ENCODE measurements around the gene MRPS27.
A peak's percentile ranks its signal among the peaks of the same experiment; 100 is the strongest.
"Not testable (repeated sequence)": the region's sequence is repeated elsewhere in the genome, so short reads cannot be mapped to it uniquely, and the experiment has no call there.

MRPS27 gene

DNA sequence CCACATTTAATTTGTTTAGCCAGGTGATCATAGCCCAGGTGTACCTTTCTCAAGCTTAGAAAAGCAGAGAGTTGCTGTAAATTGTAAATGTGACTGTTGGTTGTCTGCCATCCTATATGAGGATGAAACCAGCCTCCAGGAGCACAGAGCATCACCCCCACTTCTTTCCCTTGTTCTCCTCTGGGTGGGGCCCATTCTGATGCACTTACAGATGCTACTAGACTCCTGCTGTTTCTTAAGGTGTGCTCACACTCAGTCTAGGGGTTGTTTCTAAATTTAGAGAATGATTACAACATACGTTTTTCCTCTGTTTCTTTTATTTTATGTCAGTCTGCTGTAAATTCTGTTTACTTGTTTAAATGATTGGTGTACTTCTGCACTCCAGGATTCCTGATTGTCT is 10.7 kb upstream of the MRPS27 start:
- TF ChIP-seq, protein P1, sequence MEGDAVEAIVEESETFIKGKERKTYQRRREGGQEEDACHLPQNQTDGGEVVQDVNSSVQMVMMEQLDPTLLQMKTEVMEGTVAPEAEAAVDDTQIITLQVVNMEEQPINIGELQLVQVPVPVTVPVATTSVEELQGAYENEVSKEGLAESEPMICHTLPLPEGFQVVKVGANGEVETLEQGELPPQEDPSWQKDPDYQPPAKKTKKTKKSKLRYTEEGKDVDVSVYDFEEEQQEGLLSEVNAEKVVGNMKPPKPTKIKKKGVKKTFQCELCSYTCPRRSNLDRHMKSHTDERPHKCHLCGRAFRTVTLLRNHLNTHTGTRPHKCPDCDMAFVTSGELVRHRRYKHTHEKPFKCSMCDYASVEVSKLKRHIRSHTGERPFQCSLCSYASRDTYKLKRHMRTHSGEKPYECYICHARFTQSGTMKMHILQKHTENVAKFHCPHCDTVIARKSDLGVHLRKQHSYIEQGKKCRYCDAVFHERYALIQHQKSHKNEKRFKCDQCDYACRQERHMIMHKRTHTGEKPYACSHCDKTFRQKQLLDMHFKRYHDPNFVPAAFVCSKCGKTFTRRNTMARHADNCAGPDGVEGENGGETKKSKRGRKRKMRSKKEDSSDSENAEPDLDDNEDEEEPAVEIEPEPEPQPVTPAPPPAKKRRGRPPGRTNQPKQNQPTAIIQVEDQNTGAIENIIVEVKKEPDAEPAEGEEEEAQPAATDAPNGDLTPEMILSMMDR (IDR thresholded peaks at IDR 0.05): no peak
- no peaks in the 10 kb centered on the region for H3K4me1 ChIP-seq
- H3K27ac ChIP-seq: no peak overlapping the region
- no peak overlapping the region for H3K4me3 ChIP-seq (ENCODE audit: low read depth, low read length)
- no peak overlapping the region for H3K9ac ChIP-seq
- H3K79me2 ChIP-seq: peaks cover 3% of the 10 kb centered on the region
- H3K4me2 ChIP-seq (ENCODE audit: low read length): no peak overlapping the region
- no peaks in the 10 kb centered on the region for H3K9me3 ChIP-seq (ENCODE audit: control insufficient read depth, low read length)
- no peaks in the 10 kb centered on the region for H3K36me3 ChIP-seq (ENCODE audit: control insufficient read depth, insufficient read depth, low read length)
- no peaks in the 10 kb centered on the region for H3K27me3 ChIP-seq (ENCODE audit: control insufficient read depth, insufficient read depth, low read length)
- H2AFZ ChIP-seq: no peak overlapping the region

DNA sequence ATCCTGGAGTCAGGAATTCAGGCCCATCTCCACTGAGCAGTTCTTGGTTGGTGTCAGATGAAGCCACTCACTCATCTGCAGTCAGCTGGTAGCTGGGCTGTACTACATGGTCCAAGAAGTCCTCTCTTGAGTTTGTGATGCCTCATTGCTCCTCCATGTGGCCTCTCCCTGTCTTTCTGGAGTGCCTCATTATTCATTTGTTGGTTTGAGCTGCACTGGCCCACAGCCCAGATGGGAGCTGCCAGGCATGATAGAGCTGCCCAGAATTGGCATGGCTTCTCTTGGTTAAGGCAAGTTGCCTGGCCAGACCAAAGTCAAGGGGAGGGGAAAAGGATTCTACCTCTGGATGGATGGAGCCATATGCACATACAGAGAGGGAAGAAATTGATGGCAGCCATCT is 8.1 kb upstream of the MRPS27 start:
- no peaks in the 10 kb centered on the region for H3K9me3 ChIP-seq (ENCODE audit: control insufficient read depth, low read length)
- no peak overlapping the region for H2AFZ ChIP-seq
- H3K4me1 ChIP-seq: no peaks in the 10 kb centered on the region
- no peak overlapping the region for H3K4me3 ChIP-seq (ENCODE audit: low read depth, low read length)
- no peaks in the 10 kb centered on the region for H3K27me3 ChIP-seq (ENCODE audit: control insufficient read depth, insufficient read depth, low read length)
- no peak overlapping the region for H3K9ac ChIP-seq
- no peak overlapping the region for H3K27ac ChIP-seq
- H3K4me2 ChIP-seq (ENCODE audit: low read length): no peak overlapping the region
- H3K36me3 ChIP-seq (ENCODE audit: control insufficient read depth, insufficient read depth, low read length): no peaks in the 10 kb centered on the region
- TF ChIP-seq, protein P1 (IDR thresholded peaks at IDR 0.05): no peak
- H3K79me2 ChIP-seq: peaks cover 2% of the 10 kb centered on the region

DNA sequence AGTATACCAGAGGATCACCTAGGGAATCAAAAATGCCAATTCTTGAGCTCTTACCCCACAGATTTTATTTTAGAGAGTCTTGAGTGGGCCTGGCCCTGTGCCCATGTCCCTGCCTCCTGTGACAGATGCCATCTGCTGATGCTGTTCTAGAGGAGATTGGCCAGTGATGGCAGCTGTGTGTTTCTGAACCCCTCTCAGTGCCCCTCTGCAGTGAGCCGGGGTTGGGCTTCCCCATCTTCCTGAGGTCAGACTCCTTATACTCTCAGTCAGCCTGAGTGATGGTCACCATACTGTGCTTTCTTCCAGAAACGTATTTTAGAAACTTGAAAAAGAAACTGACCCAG is 6.2 kb upstream of the MRPS27 start:
- TF ChIP-seq, protein P1 (IDR thresholded peaks at IDR 0.05): no peak
- Histone ChIP-seq H3K9me3 (ENCODE audit: control insufficient read depth, low read length) (no peaks in the 10 kb centered on the region), H3K4me3 (ENCODE audit: low read depth, low read length) (no peak overlapping the region), H3K27me3 (ENCODE audit: control insufficient read depth, insufficient read depth, low read length) (no peaks in the 10 kb centered on the region), H3K4me2 (ENCODE audit: low read length) (no peak overlapping the region), H3K27ac (no peak overlapping the region), H2AFZ (no peak overlapping the region), H3K36me3 (ENCODE audit: control insufficient read depth, insufficient read depth, low read length) (no peaks in the 10 kb centered on the region), H3K79me2 (no peaks in the 10 kb centered on the region), H3K4me1 (no peaks in the 10 kb centered on the region), H3K9ac (no peak overlapping the region)

DNA sequence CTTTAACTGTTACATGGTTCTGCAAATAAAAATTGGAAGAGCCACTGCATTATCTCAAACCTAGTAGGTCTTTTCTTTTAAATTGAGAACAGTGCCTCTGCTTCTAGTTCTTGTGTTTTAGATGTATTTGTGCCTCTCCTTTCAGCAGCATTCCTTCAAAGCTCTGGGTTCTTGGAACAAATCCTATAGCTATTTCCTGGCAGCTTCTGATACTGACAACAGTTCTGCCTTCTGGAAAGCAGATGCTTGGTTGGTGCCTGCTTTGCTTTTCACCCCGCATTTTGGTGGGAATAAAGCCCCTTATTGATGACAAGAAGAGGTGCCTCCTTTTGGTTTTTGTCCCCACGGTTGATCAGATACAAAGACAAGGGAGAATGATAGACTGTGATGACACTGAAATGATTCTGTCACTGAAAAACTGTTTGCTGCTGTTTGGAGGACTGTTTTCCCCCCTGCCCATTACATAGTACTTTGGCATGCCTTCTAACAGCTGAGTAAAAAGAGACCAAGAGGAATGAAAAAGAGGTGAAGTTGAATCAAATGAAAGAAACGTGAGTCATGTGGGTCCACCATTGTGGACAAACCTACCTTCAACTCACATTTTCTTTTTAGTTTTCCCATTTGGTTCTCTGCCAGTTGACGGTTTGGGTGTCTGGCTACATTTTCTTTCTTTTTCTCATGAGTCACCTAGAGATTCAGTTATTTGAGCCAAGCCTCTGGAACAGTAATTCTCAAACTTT is 5.7 kb upstream of the MRPS27 start:
- H3K4me3 ChIP-seq (ENCODE audit: low read depth, low read length): no peak overlapping the region
- H3K79me2 ChIP-seq: no peaks in the 10 kb centered on the region
- TF ChIP-seq, protein P1 (IDR thresholded peaks at IDR 0.05): no peak
- no peak overlapping the region for H3K27ac ChIP-seq
- H3K36me3 ChIP-seq (ENCODE audit: control insufficient read depth, insufficient read depth, low read length): no peaks in the 10 kb centered on the region
- no peaks in the 10 kb centered on the region for H3K9me3 ChIP-seq (ENCODE audit: control insufficient read depth, low read length)
- H3K27me3 ChIP-seq (ENCODE audit: control insufficient read depth, insufficient read depth, low read length): no peaks in the 10 kb centered on the region
- H2AFZ ChIP-seq: no peak overlapping the region
- no peak overlapping the region for H3K9ac ChIP-seq
- no peaks in the 10 kb centered on the region for H3K4me1 ChIP-seq
- no peak overlapping the region for H3K4me2 ChIP-seq (ENCODE audit: low read length)

DNA sequence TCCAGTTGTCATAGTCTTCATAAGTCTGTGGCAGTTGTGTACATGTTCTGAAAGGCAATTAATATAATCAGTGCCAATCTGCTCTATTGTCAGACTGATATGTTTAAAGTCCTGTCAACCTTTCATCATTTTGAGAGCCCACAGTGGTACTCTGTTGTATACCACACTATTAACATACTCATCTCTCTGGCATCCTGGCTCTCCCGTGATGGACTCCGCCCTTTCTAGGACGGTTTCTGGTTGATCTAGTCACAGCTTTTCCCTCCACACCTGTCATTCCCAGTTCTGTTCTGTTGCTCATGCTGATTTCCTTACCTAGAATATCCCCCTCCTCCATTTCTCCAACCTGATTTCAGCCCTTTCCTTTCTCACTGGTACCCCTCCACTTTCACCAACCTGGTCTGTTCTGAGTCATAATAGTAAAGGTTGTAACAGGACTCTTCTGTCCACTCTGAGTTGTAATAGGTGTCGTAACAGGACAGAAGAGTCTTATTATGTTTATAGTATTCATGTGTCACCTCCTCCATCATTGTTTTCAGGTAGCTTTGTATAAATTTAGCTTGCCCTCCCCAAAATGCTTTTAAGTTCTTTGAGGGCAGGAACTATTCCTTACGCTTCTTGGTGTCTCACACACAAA is 4.3 kb upstream of the MRPS27 start:
- Histone ChIP-seq H3K4me2 (ENCODE audit: low read length) (no peak overlapping the region), H3K4me1 (no peaks in the 10 kb centered on the region), H3K27me3 (ENCODE audit: control insufficient read depth, insufficient read depth, low read length) (no peaks in the 10 kb centered on the region), H3K9me3 (ENCODE audit: control insufficient read depth, low read length) (no peaks in the 10 kb centered on the region), H2AFZ (no peak overlapping the region), H3K9ac (no peak overlapping the region), H3K36me3 (ENCODE audit: control insufficient read depth, insufficient read depth, low read length) (no peaks in the 10 kb centered on the region), H3K4me3 (ENCODE audit: low read depth, low read length) (no peak overlapping the region), H3K27ac (no peak overlapping the region), H3K79me2 (peaks cover 3% of the 10 kb centered on the region)
- TF ChIP-seq, protein P1 (IDR thresholded peaks at IDR 0.05): no peak

DNA sequence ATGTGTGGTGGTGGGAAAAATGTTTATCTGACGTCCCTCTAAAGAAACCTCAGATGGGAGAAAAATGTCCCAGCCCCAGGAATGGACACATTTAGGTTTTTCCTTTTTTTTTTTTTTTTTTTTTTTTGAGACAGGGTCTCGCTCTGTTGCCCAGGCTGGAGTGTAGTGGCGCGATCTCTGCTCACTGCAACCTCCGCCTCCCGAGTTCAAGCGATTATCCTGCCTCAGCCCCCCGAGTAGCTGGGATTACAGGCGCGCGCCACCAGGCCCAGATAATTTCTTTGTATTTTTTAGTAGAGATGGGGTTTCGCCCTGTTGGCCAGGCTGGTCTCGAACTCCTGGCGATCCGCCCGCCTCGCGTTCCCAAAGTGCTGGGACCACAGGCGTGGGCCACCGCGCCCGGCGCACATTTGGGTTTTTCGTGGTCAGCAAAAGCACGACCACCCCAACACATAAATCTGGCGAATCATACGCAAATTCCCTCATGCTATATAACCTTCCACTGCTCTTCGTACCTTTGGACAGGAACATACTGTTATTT is 535 bp downstream of the MRPS27 start:
- H3K9ac ChIP-seq; H3K9me3 ChIP-seq (ENCODE audit: control insufficient read depth, low read length); H3K79me2 ChIP-seq; H3K27me3 ChIP-seq (ENCODE audit: control insufficient read depth, insufficient read depth, low read length); H3K36me3 ChIP-seq (ENCODE audit: control insufficient read depth, insufficient read depth, low read length); H3K4me1 ChIP-seq: not testable (repeated sequence)
- H3K4me3 ChIP-seq (ENCODE audit: low read depth, low read length): peak overlapping the region; percentile 82
- peak overlapping the region; percentile 91 for H3K4me2 ChIP-seq (ENCODE audit: low read length)
- peak overlapping the region; percentile 48 for H3K27ac ChIP-seq
- peak overlapping the region; percentile 99 for H2AFZ ChIP-seq
